Keratinocyte (primary cell): ENCODE results near the gene PAPOLA. TPM values are rescaled to one million over a fixed set of nuclear protein-coding genes. Genes with fewer than 3 reads are reported as not detected.

ENCODE experiments used
- DNase-seq: peaks from one replicate; pipeline ENCODE4 v3.0.0-alpha.2; 2011; ENCODE audit warnings: low read depth, missing footprints, low spot score
- FAIRE-seq: peaks from 2 replicates; lab custom pipeline; 2011; peaks lifted over from hg19 to GRCh38; lab: Jason Lieb, UNC
- H2AFZ ChIP-seq: 2 replicates; pipeline ENCODE4 v1.6.0; 2012; ENCODE audit warnings: low read length, control low read depth, inconsistent platforms; ENCODE audit not compliant: control insufficient read depth
- H3K27ac ChIP-seq: 2 replicates; pipeline ENCODE4 v1.5.1; 2011; ENCODE audit warnings: low read length; ENCODE audit not compliant: control insufficient read depth, insufficient read depth
- H3K27me3 ChIP-seq: 3 replicates; pipeline ENCODE4 v1.6.0; 2011; ENCODE audit warnings: low read length; ENCODE audit not compliant: control insufficient read depth, insufficient read depth; ENCODE audit errors: extremely low read depth
- H3K36me3 ChIP-seq, 2 experiments: 2 replicates in 1 of 2; 3 replicates in 1 of 2; pipeline ENCODE4 v1.5.1; 2011; ENCODE audit warnings: low read length in 2 of 2, mild to moderate bottlenecking in 1 of 2; ENCODE audit not compliant: control insufficient read depth in 2 of 2, insufficient read depth in 2 of 2; ENCODE audit errors: extremely low read depth in 1 of 2
- H3K4me1 ChIP-seq: 3 replicates; pipeline ENCODE4 v1.5.1; 2011; ENCODE audit warnings: low read length; ENCODE audit not compliant: control insufficient read depth, insufficient read depth; ENCODE audit errors: extremely low read depth
- H3K4me2 ChIP-seq: 3 replicates; pipeline ENCODE4 v1.6.0; 2011; ENCODE audit warnings: low read depth, low read length; ENCODE audit not compliant: control insufficient read depth, insufficient read depth; ENCODE audit errors: extremely low read depth
- H3K4me3 ChIP-seq, 3 experiments: fragments of 200-600 bp in 1 of 3; sonication (generic) in 1 of 3; 2 replicates in 2 of 3; 3 replicates in 1 of 3; pipeline ENCODE4 v1.5.1; 2011 to 2016; ENCODE audit warnings: low read length in 3 of 3, mild to moderate bottlenecking in 3 of 3, control low read depth in 2 of 3, inconsistent platforms in 1 of 3, low read depth in 1 of 3, mixed read lengths in 1 of 3, mixed run types in 1 of 3, moderate library complexity in 1 of 3; ENCODE audit not compliant: control insufficient read depth in 2 of 3, insufficient read depth in 2 of 3; ENCODE audit errors: extremely low read depth in 1 of 3
- H3K79me2 ChIP-seq: 2 replicates; pipeline ENCODE4 v1.6.0; 2012; ENCODE audit warnings: low read length; ENCODE audit not compliant: control insufficient read depth, insufficient read depth
- H3K9ac ChIP-seq: 3 replicates; pipeline ENCODE4 v1.6.0; 2011; ENCODE audit warnings: low read length; ENCODE audit not compliant: control insufficient read depth, insufficient read depth; ENCODE audit errors: extremely low read depth
- H3K9me1 ChIP-seq: 3 replicates; pipeline ENCODE4 v1.6.0; 2011; ENCODE audit warnings: low read length; ENCODE audit not compliant: control insufficient read depth, insufficient read depth; ENCODE audit errors: extremely low read depth
- H3K9me3 ChIP-seq: 2 replicates; pipeline ENCODE4 v1.5.1; 2012; ENCODE audit warnings: low read depth, low read length; ENCODE audit not compliant: control insufficient read depth
- H4K20me1 ChIP-seq: 3 replicates; pipeline ENCODE4 v1.6.0; 2011; ENCODE audit warnings: low read length; ENCODE audit not compliant: control insufficient read depth, insufficient read depth; ENCODE audit errors: extremely low read depth
- CTCF ChIP-seq, 3 experiments: IDR thresholded peaks in 1 of 3; conservative IDR thresholded peaks in 1 of 3; optimal IDR thresholded peaks in 1 of 3; 2 replicates in 2 of 3; 3 replicates in 1 of 3; pipeline versions ENCODE3 to v1.5.1; 2011; ENCODE audit warnings: low read length in 3 of 3, mild to moderate bottlenecking in 3 of 3, moderate library complexity in 2 of 3, control low read depth in 1 of 3, inconsistent platforms in 1 of 3; ENCODE audit not compliant: insufficient read depth in 2 of 3; ENCODE audit errors: extremely low read depth in 1 of 3
- EZH2 ChIP-seq: IDR thresholded peaks from one replicate; pipeline ENCODE4 v1.6.1; 2012; ENCODE audit warnings: inconsistent platforms, mild to moderate bottlenecking, low read length, moderate library complexity
- dilution Hi-C: fragments of 300-500 bp; cut with MboI; formaldehyde crosslinking; loops from one replicate; pipeline ENCODE4 v1.7.0; 2020; ENCODE audit warnings: low sequenced_read_pairs; ENCODE audit not compliant: extremely low pct_ligation_motif_present
- polyA plus RNA-seq, 5 experiments: library from polyadenylated mRNA; depleted of rRNA in 3 of 5; stranded (reverse) in 3 of 5; stranded (forward) in 1 of 5; unstranded in 1 of 5; fragments of >200 nt; gene quantifications; 1 replicate in 1 of 5; 2 replicates in 3 of 5; 3 replicates in 1 of 5; pipeline versions ENCODE4 v1.2.1 to v1.2.3, GENCODE V29; 2011 to 2012; ENCODE audit warnings: missing spikeins in 2 of 5, low read depth in 1 of 5, low replicate concordance in 1 of 5

PAPOLA gene
- polyA plus RNA-seq, 1 donor (not counting 4 experiments of a cell fraction or from before 2014, with no cell fraction given), result 154 TPM

- Histone ChIP-seq H3K9ac (no peak overlapping the region), H3K9me1 (no peaks in the 10 kb centered on the region), H3K4me2 (no peak overlapping the region), H4K20me1 (no peaks in the 10 kb centered on the region), H2AFZ (no peak overlapping the region), H3K36me3 (peaks cover 0 to 8% of the 10 kb centered on the region in 2 experiments), H3K4me3 (no peak overlapping the region), H3K27ac (no peak overlapping the region), H3K79me2 (no peaks in the 10 kb centered on the region), H3K4me1 (no peaks in the 10 kb centered on the region), H3K9me3 (no peaks in the 10 kb centered on the region), H3K27me3 (no peaks in the 10 kb centered on the region)
- dilution Hi-C loops, result no loop called here
- no peak for FAIRE-seq
- no peak for DNase-seq
- no peak for TF ChIP-seq CTCF (optimal IDR thresholded peaks at IDR 0.05 in 1 of 3, IDR thresholded peaks at IDR 0.05 in 1 of 3, conservative IDR thresholded peaks at IDR 0.05 in 1 of 3; ENCODE audit: extremely low read depth in 1 of 3, insufficient read depth in 2 of 3, low read length in 3 of 3)
- no peak for TF ChIP-seq EZH2
Measured at GRCh38 chr14:96532632-96533031, 30.4 kb downstream of the PAPOLA start.

- no peaks in the 10 kb centered on the region for H4K20me1 ChIP-seq
- peaks cover 0 to 4% of the 10 kb centered on the region in 2 experiments for H3K36me3 ChIP-seq
- no peaks in the 10 kb centered on the region for H3K9me3 ChIP-seq
- no peaks in the 10 kb centered on the region for H3K4me1 ChIP-seq
- no peak overlapping the region for H2AFZ ChIP-seq
- FAIRE-seq (no peak), DNase-seq (no peak)
- H3K27me3 ChIP-seq, result no peaks in the 10 kb centered on the region
- TF ChIP-seq CTCF (optimal IDR thresholded peaks at IDR 0.05 in 1 of 3, IDR thresholded peaks at IDR 0.05 in 1 of 3, conservative IDR thresholded peaks at IDR 0.05 in 1 of 3; ENCODE audit: extremely low read depth in 1 of 3, insufficient read depth in 2 of 3, low read length in 3 of 3) (no peak), EZH2 (no peak)
- dilution Hi-C loops, result no loop called here
- no peak overlapping the region for H3K4me2 ChIP-seq
- H3K79me2 ChIP-seq, result no peaks in the 10 kb centered on the region
- H3K9ac ChIP-seq, result no peak overlapping the region
- H3K4me3 ChIP-seq, result no peak overlapping the region
- no peaks in the 10 kb centered on the region for H3K9me1 ChIP-seq
- H3K27ac ChIP-seq, result no peak overlapping the region
Measured at GRCh38 chr14:96536807-96537206, 34.6 kb downstream of the PAPOLA start.
